ENCODE data around the gene GLG1.

The GLG1 gene

DNA sequence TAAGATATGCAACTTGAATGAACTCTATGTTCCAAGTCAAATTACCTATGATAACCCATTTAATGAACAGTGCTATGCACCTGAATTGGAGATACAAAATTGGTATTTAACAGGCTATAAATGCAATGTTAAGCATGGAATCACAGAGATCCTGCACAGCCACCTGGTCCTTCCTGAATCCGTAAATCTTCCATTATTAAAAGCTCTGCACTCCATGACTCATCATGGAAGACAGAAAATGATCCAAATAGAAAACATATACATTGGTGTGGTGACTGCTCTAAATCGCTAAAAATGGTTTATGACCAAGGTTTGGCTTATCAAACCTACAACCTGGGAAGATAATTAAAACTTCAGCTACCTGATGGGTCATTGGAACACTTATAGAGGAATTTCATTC lies 45.3 kb downstream of the GLG1 start:
- Histone ChIP-seq H3K27ac (replicated peaks) (no peak overlapping the region), H3K27me3 (ENCODE audit: insufficient read depth, poor library complexity, severe bottlenecking) (no peaks in the 10 kb centered on the region), H3K4me3 (replicated peaks; ENCODE audit: insufficient read depth, low read length) (no peak overlapping the region)
- TF ChIP-seq, protein P1, sequence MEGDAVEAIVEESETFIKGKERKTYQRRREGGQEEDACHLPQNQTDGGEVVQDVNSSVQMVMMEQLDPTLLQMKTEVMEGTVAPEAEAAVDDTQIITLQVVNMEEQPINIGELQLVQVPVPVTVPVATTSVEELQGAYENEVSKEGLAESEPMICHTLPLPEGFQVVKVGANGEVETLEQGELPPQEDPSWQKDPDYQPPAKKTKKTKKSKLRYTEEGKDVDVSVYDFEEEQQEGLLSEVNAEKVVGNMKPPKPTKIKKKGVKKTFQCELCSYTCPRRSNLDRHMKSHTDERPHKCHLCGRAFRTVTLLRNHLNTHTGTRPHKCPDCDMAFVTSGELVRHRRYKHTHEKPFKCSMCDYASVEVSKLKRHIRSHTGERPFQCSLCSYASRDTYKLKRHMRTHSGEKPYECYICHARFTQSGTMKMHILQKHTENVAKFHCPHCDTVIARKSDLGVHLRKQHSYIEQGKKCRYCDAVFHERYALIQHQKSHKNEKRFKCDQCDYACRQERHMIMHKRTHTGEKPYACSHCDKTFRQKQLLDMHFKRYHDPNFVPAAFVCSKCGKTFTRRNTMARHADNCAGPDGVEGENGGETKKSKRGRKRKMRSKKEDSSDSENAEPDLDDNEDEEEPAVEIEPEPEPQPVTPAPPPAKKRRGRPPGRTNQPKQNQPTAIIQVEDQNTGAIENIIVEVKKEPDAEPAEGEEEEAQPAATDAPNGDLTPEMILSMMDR (IDR thresholded peaks at IDR 0.05; ENCODE audit: insufficient read depth, low read length), result no peak
- TF ChIP-seq POLR2AphosphoS5 (IDR thresholded peaks at IDR 0.05; ENCODE audit: low read depth) (no peak), SPI1 (IDR thresholded peaks at IDR 0.05; ENCODE audit: borderline replicate concordance, low read depth) (no peak), GABPA (IDR thresholded peaks at IDR 0.05; ENCODE audit: low read depth) (no peak)
- TF ChIP-seq, protein P2, sequence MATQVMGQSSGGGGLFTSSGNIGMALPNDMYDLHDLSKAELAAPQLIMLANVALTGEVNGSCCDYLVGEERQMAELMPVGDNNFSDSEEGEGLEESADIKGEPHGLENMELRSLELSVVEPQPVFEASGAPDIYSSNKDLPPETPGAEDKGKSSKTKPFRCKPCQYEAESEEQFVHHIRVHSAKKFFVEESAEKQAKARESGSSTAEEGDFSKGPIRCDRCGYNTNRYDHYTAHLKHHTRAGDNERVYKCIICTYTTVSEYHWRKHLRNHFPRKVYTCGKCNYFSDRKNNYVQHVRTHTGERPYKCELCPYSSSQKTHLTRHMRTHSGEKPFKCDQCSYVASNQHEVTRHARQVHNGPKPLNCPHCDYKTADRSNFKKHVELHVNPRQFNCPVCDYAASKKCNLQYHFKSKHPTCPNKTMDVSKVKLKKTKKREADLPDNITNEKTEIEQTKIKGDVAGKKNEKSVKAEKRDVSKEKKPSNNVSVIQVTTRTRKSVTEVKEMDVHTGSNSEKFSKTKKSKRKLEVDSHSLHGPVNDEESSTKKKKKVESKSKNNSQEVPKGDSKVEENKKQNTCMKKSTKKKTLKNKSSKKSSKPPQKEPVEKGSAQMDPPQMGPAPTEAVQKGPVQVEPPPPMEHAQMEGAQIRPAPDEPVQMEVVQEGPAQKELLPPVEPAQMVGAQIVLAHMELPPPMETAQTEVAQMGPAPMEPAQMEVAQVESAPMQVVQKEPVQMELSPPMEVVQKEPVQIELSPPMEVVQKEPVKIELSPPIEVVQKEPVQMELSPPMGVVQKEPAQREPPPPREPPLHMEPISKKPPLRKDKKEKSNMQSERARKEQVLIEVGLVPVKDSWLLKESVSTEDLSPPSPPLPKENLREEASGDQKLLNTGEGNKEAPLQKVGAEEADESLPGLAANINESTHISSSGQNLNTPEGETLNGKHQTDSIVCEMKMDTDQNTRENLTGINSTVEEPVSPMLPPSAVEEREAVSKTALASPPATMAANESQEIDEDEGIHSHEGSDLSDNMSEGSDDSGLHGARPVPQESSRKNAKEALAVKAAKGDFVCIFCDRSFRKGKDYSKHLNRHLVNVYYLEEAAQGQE (IDR thresholded peaks at IDR 0.05; ENCODE audit: insufficient replicate concordance, low read depth), result no peak
- no peak for DNase-seq (ENCODE audit: low read depth in 1 of 2, low spot score in 1 of 2)

DNA sequence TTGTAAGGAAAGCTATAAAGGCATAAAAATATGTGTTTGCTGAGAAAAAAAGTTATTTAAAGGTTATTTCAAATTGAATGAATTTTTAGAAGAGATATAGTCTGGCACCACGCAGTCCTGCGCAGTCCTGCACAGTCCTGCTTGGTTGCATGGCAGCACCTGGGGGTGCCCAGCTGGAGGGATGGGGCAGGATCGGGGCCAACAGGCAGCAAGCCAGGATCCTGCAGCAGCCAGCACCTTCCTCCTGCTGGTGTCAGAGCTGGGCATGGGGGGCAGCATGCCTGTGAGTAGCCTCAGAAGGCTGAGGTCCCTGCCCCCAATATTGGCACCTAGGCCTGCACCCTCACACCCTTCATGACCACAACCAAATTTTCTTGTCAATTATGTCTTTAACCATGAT lies 46.0 kb downstream of the GLG1 start:
- TF ChIP-seq, protein P1 (IDR thresholded peaks at IDR 0.05; ENCODE audit: insufficient read depth, low read length), result no peak
- TF ChIP-seq POLR2AphosphoS5 (IDR thresholded peaks at IDR 0.05; ENCODE audit: low read depth) (no peak), GABPA (IDR thresholded peaks at IDR 0.05; ENCODE audit: low read depth) (no peak), SPI1 (IDR thresholded peaks at IDR 0.05; ENCODE audit: borderline replicate concordance, low read depth) (no peak)
- TF ChIP-seq, protein P2 (IDR thresholded peaks at IDR 0.05; ENCODE audit: insufficient replicate concordance, low read depth), result no peak
- no peak overlapping the region for H3K27ac ChIP-seq (replicated peaks)
- DNase-seq (ENCODE audit: low read depth in 1 of 2, low spot score in 1 of 2), result no peak
- no peaks in the 10 kb centered on the region for H3K27me3 ChIP-seq (ENCODE audit: insufficient read depth, poor library complexity, severe bottlenecking)
- H3K4me3 ChIP-seq (replicated peaks; ENCODE audit: insufficient read depth, low read length), result no peak overlapping the region

DNA sequence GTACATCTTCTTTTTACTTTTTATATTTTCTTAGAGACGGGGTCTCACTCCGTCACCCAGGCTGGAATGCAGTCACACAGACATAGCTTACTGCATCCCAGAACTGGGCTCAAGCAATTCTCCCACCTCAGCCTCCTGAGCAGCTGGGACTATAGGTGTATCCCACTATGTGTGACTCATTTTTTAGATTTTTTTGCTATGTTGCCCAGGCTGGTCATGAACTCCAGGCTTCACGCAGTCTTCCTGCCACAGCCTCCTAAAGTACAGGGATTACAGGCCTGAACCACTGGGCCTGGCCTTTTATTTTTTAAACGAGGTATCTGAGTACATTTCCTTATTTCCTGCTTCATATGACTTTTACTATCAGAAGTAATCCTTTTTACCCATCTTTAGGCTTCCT lies 48.0 kb downstream of the GLG1 start:
- Histone ChIP-seq H3K4me3 (replicated peaks; ENCODE audit: insufficient read depth, low read length) (no peak overlapping the region), H3K27me3 (ENCODE audit: insufficient read depth, poor library complexity, severe bottlenecking) (no peaks in the 10 kb centered on the region), H3K27ac (replicated peaks) (no peak overlapping the region)
- TF ChIP-seq POLR2AphosphoS5 (IDR thresholded peaks at IDR 0.05; ENCODE audit: low read depth) (no peak), GABPA (IDR thresholded peaks at IDR 0.05; ENCODE audit: low read depth) (no peak)
- TF ChIP-seq, protein P1 (IDR thresholded peaks at IDR 0.05; ENCODE audit: insufficient read depth, low read length), result no peak
- TF ChIP-seq, protein P2 (IDR thresholded peaks at IDR 0.05; ENCODE audit: insufficient replicate concordance, low read depth), result no peak
- DNase-seq (ENCODE audit: low read depth in 1 of 2, low spot score in 1 of 2), result no peak
